Central memory CD8-positive, alpha-beta T cell (primary cell): Measurements from ENCODE around the gene MARK2.
"Not testable (repeated sequence)": the region's sequence is repeated elsewhere in the genome, so short reads cannot be mapped to it uniquely, and the experiment has no call there.

ENCODE experiments used
- ATAC-seq: fragments of 150-1000 bp; cut with Tn5 transposase; replicated peaks from 2 replicates; pipeline ENCODE4 v1.10.0; 2022; ENCODE audit warnings: mild to moderate bottlenecking, moderate FRiP score, moderate number of reproducible peaks; ENCODE audit not compliant: poor library complexity, severe bottlenecking; ENCODE audit errors: extremely low read depth
- DNase-seq, 2 donors: peaks; one replicate each; pipeline ENCODE4 v3.0.0; 2021; ENCODE audit warnings: low spot score in 2 of 2
- H3K27ac Mint-ChIP-seq: one replicate; pipeline ENCODE4 v1.8.0; 2022; ENCODE audit warnings: low read depth, mild to moderate bottlenecking, moderate library complexity, mixed read lengths
- H3K27me3 Mint-ChIP-seq: one replicate; pipeline ENCODE4 v1.8.0; 2022; ENCODE audit warnings: mixed read lengths
- H3K36me3 Mint-ChIP-seq: one replicate; pipeline ENCODE4 v1.8.0; 2022; ENCODE audit warnings: mild to moderate bottlenecking, moderate library complexity, mixed read lengths; ENCODE audit not compliant: insufficient read depth
- H3K4me1 Mint-ChIP-seq: one replicate; pipeline ENCODE4 v1.8.0; 2022; ENCODE audit warnings: mixed read lengths
- H3K4me3 Mint-ChIP-seq: one replicate; pipeline ENCODE4 v1.8.0; 2022; ENCODE audit warnings: mild to moderate bottlenecking, moderate library complexity, mixed read lengths
- H3K9me3 Mint-ChIP-seq: one replicate; pipeline ENCODE4 v1.8.0; 2022; ENCODE audit warnings: mixed read lengths

Gene MARK2

DNA sequence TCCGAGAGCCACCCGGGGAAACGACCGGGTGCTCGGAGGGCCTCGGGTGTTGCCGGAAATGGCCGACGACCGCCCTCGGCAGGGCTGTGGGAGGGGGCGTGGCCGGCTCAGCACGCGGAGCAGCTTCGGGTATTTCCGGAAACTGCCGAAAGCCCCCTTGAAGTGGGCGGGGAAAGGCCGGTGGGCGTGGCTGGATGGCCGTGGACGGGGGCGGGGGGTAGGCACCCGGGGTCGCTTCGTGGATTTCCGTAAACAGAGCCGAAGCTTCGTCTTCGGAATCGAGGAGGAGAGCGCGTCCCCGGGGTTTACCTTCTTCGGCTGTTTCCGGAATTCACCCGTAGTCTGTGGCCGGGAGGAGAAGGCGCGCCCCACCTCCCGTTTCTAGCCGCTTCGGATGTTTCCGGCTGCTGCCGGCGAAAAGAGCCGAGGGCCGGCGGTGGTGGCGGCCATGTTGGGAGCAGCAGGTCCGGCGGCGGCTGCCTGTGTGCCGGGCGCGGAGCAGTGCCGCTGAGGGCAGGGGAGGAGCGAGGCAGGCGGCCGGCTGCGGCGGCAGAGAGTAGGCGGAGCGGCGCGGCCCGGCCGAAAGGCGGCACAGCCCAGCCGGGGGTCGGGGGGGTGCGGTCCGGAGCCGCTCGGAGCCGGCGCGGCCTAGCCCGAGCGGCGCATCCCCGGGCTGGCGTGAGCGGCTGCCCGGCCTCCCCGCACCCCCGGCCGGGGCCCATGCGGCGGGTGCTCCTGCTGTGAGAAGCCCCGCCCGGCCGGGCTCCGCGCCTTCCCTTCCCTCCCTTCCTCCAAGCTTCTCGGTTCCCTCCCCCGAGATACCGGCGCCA, at the start of gene MARK2:
TSS of gene MARK2 (plus strand) at position 433 of the 830 bp plus-strand sequence. CDS start at position 830, 397 bp downstream.
- Mint-ChIP-seq H3K4me3 (peak within 1 kb of the TSS; percentile 92), H3K27ac (peak within 1 kb of the TSS; percentile 92), H3K4me1 (peaks cover 54% of the 10 kb centered on the region), H3K9me3 (no peaks in the 10 kb centered on the region), H3K27me3 (no peaks in the 10 kb centered on the region), H3K36me3 (peaks cover 37% of the 10 kb centered on the region)
- DNase-seq (peak; percentile 100), ATAC-seq (peak; percentile 89)

- DNase-seq (no peak), ATAC-seq (no peak)
- Mint-ChIP-seq H3K27me3 (peaks cover 7% of the 10 kb centered on the region), H3K27ac (no peak overlapping the region), H3K4me1 (no peaks in the 10 kb centered on the region), H3K4me3 (no peak overlapping the region), H3K9me3 (peaks cover 6% of the 10 kb centered on the region), H3K36me3 (no peaks in the 10 kb centered on the region)
Measured at GRCh38 chr11:63791495-63792167, 47.3 kb upstream of the MARK2 start.

DNA sequence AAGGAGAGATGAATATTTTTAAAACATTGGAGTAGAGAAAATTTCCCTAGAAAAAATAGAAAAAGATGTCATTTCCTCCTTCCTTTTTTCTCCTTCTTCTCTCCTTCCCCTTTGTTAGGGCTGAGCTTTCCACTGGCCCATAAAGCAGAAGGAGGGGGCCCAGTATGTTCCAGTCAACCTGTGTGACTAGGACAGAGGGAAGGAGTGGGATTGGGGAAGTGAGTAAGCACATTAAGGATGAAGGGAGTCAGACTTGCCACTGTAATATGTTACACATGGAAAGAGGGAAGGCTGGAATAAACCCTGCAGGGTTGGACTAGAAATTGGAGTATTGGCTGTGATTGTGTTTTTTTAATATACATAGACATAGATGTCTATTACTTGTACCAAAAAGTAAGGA, 45.7 kb upstream of the MARK2 start:
- H3K4me3 Mint-ChIP-seq, result no peak overlapping the region
- no peaks in the 10 kb centered on the region for H3K36me3 Mint-ChIP-seq
- ATAC-seq (no peak), DNase-seq (no peak)
- peaks cover 6% of the 10 kb centered on the region for H3K9me3 Mint-ChIP-seq
- H3K27me3 Mint-ChIP-seq, result peaks cover 13% of the 10 kb centered on the region
- no peak overlapping the region for H3K27ac Mint-ChIP-seq
- H3K4me1 Mint-ChIP-seq, result no peaks in the 10 kb centered on the region

DNA sequence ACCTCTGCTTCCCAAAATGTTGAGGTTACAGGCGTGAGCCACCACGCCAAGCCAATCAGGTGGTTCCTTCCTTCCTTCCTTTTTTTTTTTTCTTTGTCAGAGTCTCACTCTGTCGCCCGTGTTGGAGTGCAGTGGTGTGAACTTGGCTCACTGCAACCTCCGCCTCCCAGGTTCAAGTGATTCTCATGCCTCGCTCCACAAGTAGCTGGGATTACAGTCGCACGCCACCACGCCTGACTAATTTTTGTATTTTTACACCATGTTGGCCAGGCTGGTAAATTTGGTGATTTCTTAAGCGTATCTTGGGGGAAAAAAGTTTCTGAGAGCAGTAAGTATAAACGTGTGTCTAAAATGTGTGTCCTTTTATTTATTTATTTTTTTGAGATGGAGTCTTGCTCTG, 43.8 kb upstream of the MARK2 start:
- no peak overlapping the region for H3K4me3 Mint-ChIP-seq
- no peak overlapping the region for H3K27ac Mint-ChIP-seq
- H3K36me3 Mint-ChIP-seq, result no peaks in the 10 kb centered on the region
- peaks cover 6% of the 10 kb centered on the region for H3K9me3 Mint-ChIP-seq
- DNase-seq, result no peak
- H3K4me1 Mint-ChIP-seq, result no peaks in the 10 kb centered on the region
- H3K27me3 Mint-ChIP-seq, result peaks cover 18% of the 10 kb centered on the region
- ATAC-seq, result no peak

DNA sequence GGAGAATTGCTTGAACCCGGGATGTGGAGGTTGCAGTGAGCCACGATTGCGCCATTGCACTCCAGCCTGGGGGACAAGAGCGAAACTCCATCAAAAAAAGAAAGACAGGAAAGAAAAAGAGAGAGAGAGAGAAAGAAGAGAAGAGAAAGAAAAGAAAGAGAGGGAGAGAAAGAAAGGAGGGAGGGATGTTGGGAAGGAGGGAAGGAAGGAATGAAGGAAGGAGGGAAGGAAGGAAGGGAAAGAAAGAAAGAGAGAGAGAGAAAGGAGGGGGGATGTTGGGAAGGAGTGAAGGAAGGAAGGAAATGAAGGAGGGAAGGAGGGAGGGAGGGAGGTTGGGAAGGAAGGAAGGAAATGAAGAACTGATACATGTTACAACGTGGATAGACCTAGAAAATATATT, 38.0 kb upstream of the MARK2 start:
- H3K27ac Mint-ChIP-seq, result no peak overlapping the region
- H3K9me3 Mint-ChIP-seq, result no peaks in the 10 kb centered on the region
- no peaks in the 10 kb centered on the region for H3K36me3 Mint-ChIP-seq
- no peak overlapping the region for H3K4me3 Mint-ChIP-seq
- DNase-seq, result no peak
- H3K4me1 Mint-ChIP-seq, result no peaks in the 10 kb centered on the region
- no peak for ATAC-seq
- peaks cover 18% of the 10 kb centered on the region for H3K27me3 Mint-ChIP-seq

DNA sequence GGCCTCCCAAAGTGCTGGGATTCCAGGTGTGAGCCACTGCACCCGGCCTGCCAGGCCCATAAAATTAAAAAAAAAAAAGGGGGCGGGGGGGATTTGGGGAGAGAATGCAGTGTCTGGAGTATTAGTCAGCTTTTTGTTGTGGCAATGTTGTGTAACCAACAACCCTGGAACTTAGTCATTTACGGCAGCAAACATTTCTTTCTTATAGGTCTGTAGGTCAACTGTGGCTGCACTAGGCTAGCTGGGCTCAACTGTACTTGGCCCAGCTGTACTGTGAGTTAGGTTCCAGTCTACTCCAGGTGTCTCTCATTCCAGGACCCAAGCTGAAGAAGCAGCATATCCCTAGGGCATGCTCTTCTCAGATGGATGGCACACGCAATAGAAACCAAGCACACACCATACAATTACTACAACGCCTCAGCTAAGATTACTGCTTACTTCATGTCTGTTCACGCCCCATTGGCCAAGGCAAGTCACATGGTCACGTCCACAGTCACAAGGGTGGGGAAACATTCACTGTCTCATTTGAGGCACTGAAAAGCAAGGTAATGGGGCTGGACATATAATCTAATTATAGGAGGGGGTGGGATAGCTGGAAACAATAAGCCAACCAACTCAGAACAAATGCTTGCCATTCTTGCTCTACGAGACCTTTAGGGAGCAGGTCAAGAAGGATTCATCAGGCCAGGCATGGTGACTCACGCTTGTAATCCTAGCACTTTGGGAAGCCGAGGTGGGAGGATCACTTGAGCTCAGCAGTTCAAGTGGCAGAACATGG, 36.1 kb upstream of the MARK2 start:
- Mint-ChIP-seq H3K27me3 (peaks cover 9% of the 10 kb centered on the region), H3K27ac (no peak overlapping the region), H3K4me1 (no peaks in the 10 kb centered on the region), H3K4me3 (no peak overlapping the region), H3K36me3 (no peaks in the 10 kb centered on the region), H3K9me3 (no peaks in the 10 kb centered on the region)
- ATAC-seq, result no peak
- DNase-seq, result no peak

- Mint-ChIP-seq H3K4me1 (no peaks in the 10 kb centered on the region), H3K36me3 (no peaks in the 10 kb centered on the region), H3K27ac (no peak overlapping the region), H3K27me3 (no peaks in the 10 kb centered on the region), H3K9me3 (no peaks in the 10 kb centered on the region), H3K4me3 (no peak overlapping the region)
- ATAC-seq, result no peak
- DNase-seq, result no peak
Measured at GRCh38 chr11:63804259-63804658, 34.7 kb upstream of the MARK2 start.

DNA sequence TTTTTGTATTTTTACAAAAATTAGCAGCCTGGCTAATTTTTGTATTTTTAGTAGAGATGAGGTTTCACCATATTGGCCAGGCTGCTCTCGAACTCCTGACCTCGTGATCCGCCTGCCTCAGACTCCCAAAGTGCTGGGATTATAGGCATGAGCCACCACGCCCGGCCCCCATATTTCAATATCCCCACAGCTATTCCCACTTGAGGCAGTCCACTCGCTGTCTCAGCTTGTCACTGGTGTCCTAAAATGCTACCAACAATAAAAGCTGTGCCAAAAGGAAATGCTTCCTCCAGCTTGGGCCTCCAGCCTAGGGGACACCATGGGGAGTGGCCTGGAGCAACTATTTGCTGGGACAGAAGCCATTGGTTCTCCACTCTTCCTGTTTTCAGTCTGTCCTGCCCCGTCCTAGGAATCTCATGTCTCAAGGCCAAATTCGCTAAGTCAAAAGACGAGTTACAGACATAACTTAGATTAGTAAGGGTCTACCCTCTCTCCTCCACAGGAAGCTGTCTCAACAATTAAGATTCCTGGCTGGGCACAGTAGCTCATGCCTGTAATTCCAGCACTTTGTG, 33.0 kb upstream of the MARK2 start:
- H3K27ac Mint-ChIP-seq, result no peak overlapping the region
- DNase-seq (no peak), ATAC-seq (no peak)
- no peaks in the 10 kb centered on the region for H3K9me3 Mint-ChIP-seq
- H3K27me3 Mint-ChIP-seq, result no peaks in the 10 kb centered on the region
- no peak overlapping the region for H3K4me3 Mint-ChIP-seq
- H3K4me1 Mint-ChIP-seq, result no peaks in the 10 kb centered on the region
- no peaks in the 10 kb centered on the region for H3K36me3 Mint-ChIP-seq

- H3K36me3 Mint-ChIP-seq, H3K4me1 Mint-ChIP-seq, ATAC-seq, H3K4me3 Mint-ChIP-seq, H3K9me3 Mint-ChIP-seq, DNase-seq, H3K27me3 Mint-ChIP-seq, H3K27ac Mint-ChIP-seq: not testable (repeated sequence)
Measured at GRCh38 chr11:63810383-63810782, 28.5 kb upstream of the MARK2 start.

DNA sequence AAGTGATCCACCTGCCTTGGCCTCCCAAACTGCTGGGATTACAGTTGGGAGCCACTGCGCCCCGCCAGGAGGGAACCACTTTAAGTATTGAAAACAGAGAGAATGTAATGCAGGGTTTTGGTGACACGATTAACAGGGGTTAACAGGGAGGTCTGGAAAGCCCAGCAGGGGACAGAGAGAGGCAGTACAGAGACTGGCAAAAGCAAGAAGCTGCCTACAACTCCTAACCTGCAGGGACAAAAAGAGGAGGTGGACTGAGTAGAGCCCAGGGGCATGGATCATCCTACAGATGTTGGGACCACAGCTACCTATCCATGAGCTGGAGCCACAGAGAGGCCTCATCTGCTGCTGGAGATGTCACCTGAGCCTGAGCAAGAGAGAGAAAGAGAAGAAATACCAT, 27.4 kb upstream of the MARK2 start:
- peaks cover 9% of the 10 kb centered on the region for H3K4me1 Mint-ChIP-seq
- no peak overlapping the region for H3K27ac Mint-ChIP-seq
- DNase-seq (no peak), ATAC-seq (no peak)
- H3K36me3 Mint-ChIP-seq, result no peaks in the 10 kb centered on the region
- no peaks in the 10 kb centered on the region for H3K27me3 Mint-ChIP-seq
- H3K9me3 Mint-ChIP-seq, result no peaks in the 10 kb centered on the region
- H3K4me3 Mint-ChIP-seq, result peak overlapping the region; percentile 69

DNA sequence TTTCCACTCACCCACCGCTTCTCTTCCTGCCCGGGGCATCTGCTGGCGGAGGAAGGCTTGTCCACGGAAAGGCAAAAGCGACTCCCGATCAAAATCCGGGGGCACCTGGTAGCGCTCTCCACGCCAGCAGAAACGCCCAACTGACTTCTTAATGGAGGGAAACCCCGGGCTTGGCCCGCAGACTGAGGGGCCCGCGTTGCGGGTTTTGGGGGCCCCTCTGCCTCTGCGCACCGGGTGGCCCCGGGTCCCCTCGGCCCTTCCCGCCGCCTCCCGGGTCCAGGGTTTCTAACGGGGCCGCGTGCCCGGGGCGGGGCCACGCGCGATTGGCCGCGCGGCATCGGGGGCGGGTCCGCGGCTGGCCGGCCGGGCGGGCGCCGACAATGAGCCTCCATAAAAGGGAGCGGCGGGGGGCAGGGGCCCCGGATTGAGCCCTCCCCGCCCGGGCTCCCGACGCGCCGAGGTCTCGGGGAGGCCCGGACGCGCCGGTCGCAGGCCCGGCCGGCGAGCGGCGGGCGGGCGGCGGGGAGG, 25.8 kb upstream of the MARK2 start, which contains the start of gene SPINDOC:
TSS of gene SPINDOC (plus strand) at position 422 of the 528 bp plus-strand sequence. CDS start 231 bp downstream, outside the sequence.
- Mint-ChIP-seq H3K4me3 (peak within 1 kb of the TSS; percentile 69), H3K27me3 (no peaks in the 10 kb centered on the region), H3K9me3 (no peaks in the 10 kb centered on the region), H3K36me3 (peaks cover 2% of the 10 kb centered on the region), H3K4me1 (peaks cover 9% of the 10 kb centered on the region), H3K27ac (no peak within 1 kb of the TSS)
- DNase-seq (peak; percentile 33 to 34), ATAC-seq (peak; percentile 85)
